ENCODE results near the gene SEC23IP. TPM values are rescaled to one million over a fixed set of nuclear protein-coding genes. Genes with fewer than 3 reads are reported as not detected.

SEC23IP gene
- polyA plus RNA-seq, 3 donors = 11.5 to 43.8 (median 42.0) TPM

- Histone ChIP-seq H3K4me1 (ENCODE audit: control insufficient read depth in 1 of 2, insufficient read depth in 2 of 2, low read length in 2 of 2) (no peaks in the 10 kb centered on the region), H3K4me3 (replicated peaks in 1 of 3; ENCODE audit: low read depth in 2 of 3, low read length in 3 of 3) (no peak overlapping the region), H3K79me2 (ENCODE audit: insufficient read depth, low read length) (peaks cover 94% of the 10 kb centered on the region), H3K4me2 (replicated peaks; ENCODE audit: extremely low read depth, low read length, poor library complexity, severe bottlenecking) (no peak overlapping the region), H3K27me3 (ENCODE audit: control insufficient read depth in 2 of 2, insufficient read depth in 2 of 2, low read length in 2 of 2) (no peaks in the 10 kb centered on the region), H3K27ac (ENCODE audit: low read depth in 1 of 2, low read length in 2 of 2) (peak overlapping the region in 1 of 2 donors; percentile 45), H3K9ac (ENCODE audit: insufficient read depth, low read length, poor library complexity, severe bottlenecking) (no peak overlapping the region), H2AFZ (ENCODE audit: insufficient read depth, low read depth, low read length, poor library complexity, severe bottlenecking) (no peak overlapping the region), H3K9me3 (replicated peaks in 1 of 2; ENCODE audit: control insufficient read depth in 1 of 2, insufficient read depth in 1 of 2, low read length in 2 of 2) (no peaks in the 10 kb centered on the region), H3K36me3 (replicated peaks in 1 of 2; ENCODE audit: control insufficient read depth in 1 of 2, insufficient read depth in 2 of 2, low read length in 2 of 2) (peaks cover 31 to 49% of the 10 kb centered on the region in 2 donors), H4K20me1 (ENCODE audit: insufficient read depth, low read length) (peaks cover 99% of the 10 kb centered on the region)
- intact Hi-C loops (cut with micrococcal nuclease) = loop anchor here (2.0 to 10.0 kb wide), 4 partner anchors 107 to 175 kb away; no protein-coding TSS in a partner anchor
- peaks cover 6 to 11% (median 9%) of the 10 kb centered on the region in 7 donors for H3K9me3 Mint-ChIP-seq
- H3K27me3 Mint-ChIP-seq (ENCODE audit: low read depth in 3 of 3) = no peaks in the 10 kb centered on the region
- peaks cover 23% of the 10 kb centered on the region for H3K4me1 Mint-ChIP-seq
- peaks cover 27 to 48% of the 10 kb centered on the region in 2 donors for H3K36me3 Mint-ChIP-seq
- peak; percentile 79 for TF ChIP-seq CTCF (IDR thresholded peaks at IDR 0.05)
- H3K27ac Mint-ChIP-seq = peak overlapping the region in 5 of 7 donors; percentile 9 to 61 (median 41)
- H3K4me3 Mint-ChIP-seq = no peak overlapping the region
- WGBS (ENCODE audit: insufficient coverage) = no CpG with 5 or more reads among the region's 1 CpG
- peak; percentile 15 to 67 (median 43) for DNase-seq
Measured at GRCh38 chr10:119859420-119860258, 32.9 kb upstream of the SEC23IP start.

GRCh38 chr10:119860866-119861607 is 31.5 kb upstream of the SEC23IP start:
- H3K9ac ChIP-seq (ENCODE audit: insufficient read depth, low read length, poor library complexity, severe bottlenecking) = no peak overlapping the region
- Mint-ChIP-seq H3K4me1 (peaks cover 29% of the 10 kb centered on the region), H3K27me3 (ENCODE audit: low read depth in 3 of 3) (no peaks in the 10 kb centered on the region), H3K27ac (peak overlapping the region in 2 of 7 donors; percentile 18 to 32), H3K36me3 (peaks cover 24 to 48% of the 10 kb centered on the region in 2 donors), H3K4me3 (no peak overlapping the region), H3K9me3 (peaks cover 6 to 14% (median 11%) of the 10 kb centered on the region in 7 donors)
- peaks cover 25 to 37% of the 10 kb centered on the region in 2 donors for H3K36me3 ChIP-seq (replicated peaks in 1 of 2; ENCODE audit: control insufficient read depth in 1 of 2, insufficient read depth in 2 of 2, low read length in 2 of 2)
- H3K27ac ChIP-seq (ENCODE audit: low read depth in 1 of 2, low read length in 2 of 2) = no peak overlapping the region
- H3K27me3 ChIP-seq (ENCODE audit: control insufficient read depth in 2 of 2, insufficient read depth in 2 of 2, low read length in 2 of 2) = no peaks in the 10 kb centered on the region
- peaks cover 98% of the 10 kb centered on the region for H3K79me2 ChIP-seq (ENCODE audit: insufficient read depth, low read length)
- peaks cover 99% of the 10 kb centered on the region for H4K20me1 ChIP-seq (ENCODE audit: insufficient read depth, low read length)
- no CpG with 5 or more reads among the region's 7 CpGs for WGBS (ENCODE audit: insufficient coverage)
- no peaks in the 10 kb centered on the region for H3K4me1 ChIP-seq (ENCODE audit: control insufficient read depth in 1 of 2, insufficient read depth in 2 of 2, low read length in 2 of 2)
- no peaks in the 10 kb centered on the region for H3K9me3 ChIP-seq (replicated peaks in 1 of 2; ENCODE audit: control insufficient read depth in 1 of 2, insufficient read depth in 1 of 2, low read length in 2 of 2)
- DNase-seq = no peak
- H3K4me2 ChIP-seq (replicated peaks; ENCODE audit: extremely low read depth, low read length, poor library complexity, severe bottlenecking) = no peak overlapping the region
- intact Hi-C loops (cut with micrococcal nuclease) = loop anchor here (2.0 to 5.0 kb wide), 2 partner anchors 109 to 110 kb away; no protein-coding TSS in a partner anchor
- TF ChIP-seq CTCF (IDR thresholded peaks at IDR 0.05) = no peak
- H2AFZ ChIP-seq (ENCODE audit: insufficient read depth, low read depth, low read length, poor library complexity, severe bottlenecking) = no peak overlapping the region
- no peak overlapping the region for H3K4me3 ChIP-seq (replicated peaks in 1 of 3; ENCODE audit: low read depth in 2 of 3, low read length in 3 of 3)
